IMR-90 (cell line): ENCODE results near the gene KLHL29. TPM values are rescaled to one million over a fixed set of nuclear protein-coding genes. Genes with fewer than 3 reads are reported as not detected.

Experiments used
- MXI1 ChIP-seq: IDR thresholded peaks from 2 replicates; pipeline ENCODE4 v1.6.1; 2012; ENCODE audit warnings: low read depth, mild to moderate bottlenecking, low read length, moderate library complexity, borderline replicate concordance
- USF2 ChIP-seq: fragments of 150-350 bp; IDR thresholded peaks from 2 replicates; pipeline ENCODE4 v1.6.1; 2017; ENCODE audit warnings: mild to moderate bottlenecking, antibody characterized with exemption, low read length, low read depth
- polyA plus RNA-seq, 3 experiments: library from polyadenylated mRNA; depleted of rRNA; stranded (reverse); fragments of >200 nt; gene quantifications; 2 replicates each; pipeline ENCODE4 v1.2.3, GENCODE V29; 2012; ENCODE audit warnings: low replicate concordance in 1 of 3
- total RNA-seq: library from RNA; depleted of rRNA; stranded (reverse); fragments of >200 nt; gene quantifications from 2 replicates; pipeline ENCODE4 v1.2.3, GENCODE V29; 2012

The KLHL29 gene
- total and polyA plus RNA-seq, 2 of the 4 experiments (the other 2 are of a cell fraction), result 2.0 to 8.0 TPM

- TF ChIP-seq USF2, result no peak
- no peak for TF ChIP-seq MXI1
Measured at GRCh38 chr2:23757686-23758433, 372.9 kb downstream of the KLHL29 start (continued).
